ENCODE results near the gene ZRANB1. TPM values are rescaled to one million over a fixed set of nuclear protein-coding genes. Genes with fewer than 3 reads are reported as not detected.

ZRANB1 gene
- total and polyA plus RNA-seq, 2 of the 13 experiments (the other 11 are each of a cell fraction or from before 2014, with no cell fraction given): 10.3 to 19.6 TPM

GRCh38 chr10:124916585-124917427, 25.1 kb upstream of the ZRANB1 start (continued):
- TF ChIP-seq ZBTB40 (IDR thresholded peaks at IDR 0.05) (no peak), ZBTB40 (CRISPR knock-in tag; IDR thresholded peaks at IDR 0.05) (peak; percentile 82), SP1 (IDR thresholded peaks at IDR 0.05) (no peak), SP1 (CRISPR knock-in tag; IDR thresholded peaks at IDR 0.05) (peak; percentile 50; the same call in 1 of the 2 replicates), ELK4 (CRISPR knock-in tag; IDR thresholded peaks at IDR 0.05; ENCODE audit: borderline replicate concordance) (no peak), KAT7 (CRISPR knock-in tag; IDR thresholded peaks at IDR 0.05; ENCODE audit: borderline replicate concordance) (peak; percentile 91; the same call in 1 of the 2 replicates), AGO2 (optimal IDR thresholded peaks at IDR 0.05; ENCODE audit: low read depth, low read length) (no peak), ZNF264 (CRISPR knock-in tag; IDR thresholded peaks at IDR 0.05) (peak; percentile 51; the same call in 1 of the 2 replicates), ZNF224 (CRISPR knock-in tag; IDR thresholded peaks at IDR 0.05) (0 out of 2 replicates have a peak, but pooled peaks have one; percentile 73), TSC22D2 (CRISPR knock-in tag; IDR thresholded peaks at IDR 0.05; ENCODE audit: borderline replicate concordance) (no peak), ZC3H13 (CRISPR knock-in tag; IDR thresholded peaks at IDR 0.05) (peak; percentile 59; the same call in 1 of the 2 replicates), MIXL1 (CRISPR knock-in tag; IDR thresholded peaks at IDR 0.05) (no peak; the same call in 1 of the 2 replicates), FOXC1 (CRISPR knock-in tag; IDR thresholded peaks at IDR 0.05; ENCODE audit: borderline replicate concordance) (peak; percentile 79), SRY (CRISPR knock-in tag; IDR thresholded peaks at IDR 0.05) (peak; percentile 70; the same call in 1 of the 2 replicates), PHF8 (CRISPR knock-in tag; IDR thresholded peaks at IDR 0.05) (peak; percentile 87), TEAD3 (CRISPR knock-in tag; optimal IDR thresholded peaks at IDR 0.05; ENCODE audit: borderline replicate concordance) (peak; percentile 52), KAT8 (CRISPR knock-in tag; IDR thresholded peaks at IDR 0.05) (peak; percentile 92), POGZ (CRISPR knock-in tag; IDR thresholded peaks at IDR 0.05) (peak; percentile 39; the same call in 1 of the 2 replicates)
- TF ChIP-seq, protein P1, sequence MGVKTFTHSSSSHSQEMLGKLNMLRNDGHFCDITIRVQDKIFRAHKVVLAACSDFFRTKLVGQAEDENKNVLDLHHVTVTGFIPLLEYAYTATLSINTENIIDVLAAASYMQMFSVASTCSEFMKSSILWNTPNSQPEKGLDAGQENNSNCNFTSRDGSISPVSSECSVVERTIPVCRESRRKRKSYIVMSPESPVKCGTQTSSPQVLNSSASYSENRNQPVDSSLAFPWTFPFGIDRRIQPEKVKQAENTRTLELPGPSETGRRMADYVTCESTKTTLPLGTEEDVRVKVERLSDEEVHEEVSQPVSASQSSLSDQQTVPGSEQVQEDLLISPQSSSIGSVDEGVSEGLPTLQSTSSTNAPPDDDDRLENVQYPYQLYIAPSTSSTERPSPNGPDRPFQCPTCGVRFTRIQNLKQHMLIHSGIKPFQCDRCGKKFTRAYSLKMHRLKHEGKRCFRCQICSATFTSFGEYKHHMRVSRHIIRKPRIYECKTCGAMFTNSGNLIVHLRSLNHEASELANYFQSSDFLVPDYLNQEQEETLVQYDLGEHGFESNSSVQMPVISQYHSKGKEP (CRISPR knock-in tag; IDR thresholded peaks at IDR 0.05): 0 out of 2 replicates have a peak, but pooled peaks have one; percentile 24

All from HepG2 (cell line).